Karpas-422 (cell line): Measurements from ENCODE around the gene SPPL3. TPM values are rescaled to one million over a fixed set of nuclear protein-coding genes. Genes with fewer than 3 reads are reported as not detected.
A peak's percentile ranks its signal among the peaks of the same experiment; 100 is the strongest.
"Not testable (repeated sequence)": the region's sequence is repeated elsewhere in the genome, so short reads cannot be mapped to it uniquely, and the experiment has no call there.

Experiments
- DNase-seq: peaks from one replicate; pipeline ENCODE4 v3.0.0-alpha.2; 2015
- H2AFZ ChIP-seq: fragments of 200-600 bp; sonication (generic); 2 replicates; pipeline ENCODE4 v1.6.1; 2014; ENCODE audit warnings: antibody characterized with exemption, low read length, mixed read lengths
- H3K27ac ChIP-seq: fragments of 200-600 bp; sonication (generic); 2 replicates; pipeline ENCODE4 v1.5.1; 2014; ENCODE audit warnings: mild to moderate bottlenecking, low read length, moderate library complexity
- H3K27me3 ChIP-seq: fragments of 200-600 bp; sonication (generic); 2 replicates; pipeline ENCODE4 v1.6.1; 2014; ENCODE audit warnings: low read length, mixed read lengths
- H3K36me3 ChIP-seq: fragments of 200-600 bp; sonication (generic); 2 replicates; pipeline ENCODE4 v1.6.1; 2014; ENCODE audit warnings: low read length, mixed read lengths; ENCODE audit not compliant: insufficient read depth
- H3K4me1 ChIP-seq: fragments of 200-600 bp; sonication (generic); 2 replicates; pipeline ENCODE4 v1.6.1; 2014; ENCODE audit warnings: mild to moderate bottlenecking, low read length, mixed read lengths
- H3K4me2 ChIP-seq: fragments of 200-600 bp; sonication (generic); 2 replicates; pipeline ENCODE4 v1.6.1; 2014; ENCODE audit warnings: low read length, low read depth, mild to moderate bottlenecking; ENCODE audit not compliant: poor library complexity, severe bottlenecking
- H3K4me3 ChIP-seq: fragments of 200-600 bp; sonication (generic); 2 replicates; pipeline ENCODE4 v1.5.1; 2014; ENCODE audit warnings: mild to moderate bottlenecking, antibody characterized with exemption, low read length, mixed read lengths
- H3K79me2 ChIP-seq: fragments of 200-600 bp; sonication (generic); 2 replicates; pipeline ENCODE4 v1.6.1; 2014; ENCODE audit warnings: mild to moderate bottlenecking, low read length, mixed read lengths
- H3K9ac ChIP-seq: fragments of 200-600 bp; sonication (generic); 2 replicates; pipeline ENCODE4 v1.6.0; 2014; ENCODE audit warnings: low read length
- H3K9me2 ChIP-seq: fragments of 200-600 bp; sonication (generic), shearing (Covaris generic); replicated peaks from 2 replicates; pipeline ENCODE4 v1.6.0; 2014; ENCODE audit warnings: mild to moderate bottlenecking, low read length, moderate library complexity; ENCODE audit not compliant: insufficient read depth
- H3K9me3 ChIP-seq: fragments of 300-700, 200-600 bp; sonication (generic); 2 replicates; pipeline ENCODE4 v1.6.1; 2014; ENCODE audit warnings: low read length, mixed read lengths
- H4K20me1 ChIP-seq: fragments of 200-600 bp; sonication (generic); 2 replicates; pipeline ENCODE4 v1.6.1; 2014; ENCODE audit warnings: mild to moderate bottlenecking, antibody characterized with exemption, low read length, low read depth; ENCODE audit not compliant: insufficient read depth
- total RNA-seq: library from RNA; depleted of rRNA; stranded (reverse); fragments of >200 nt; shearing (Covaris generic); gene quantifications from 2 replicates; pipeline ENCODE4 v1.2.3, GENCODE V29; 2014; ENCODE audit warnings: low replicate concordance

SPPL3 gene
- total RNA-seq, 1 experiment from 2014 or later: 11.9 TPM

DNA sequence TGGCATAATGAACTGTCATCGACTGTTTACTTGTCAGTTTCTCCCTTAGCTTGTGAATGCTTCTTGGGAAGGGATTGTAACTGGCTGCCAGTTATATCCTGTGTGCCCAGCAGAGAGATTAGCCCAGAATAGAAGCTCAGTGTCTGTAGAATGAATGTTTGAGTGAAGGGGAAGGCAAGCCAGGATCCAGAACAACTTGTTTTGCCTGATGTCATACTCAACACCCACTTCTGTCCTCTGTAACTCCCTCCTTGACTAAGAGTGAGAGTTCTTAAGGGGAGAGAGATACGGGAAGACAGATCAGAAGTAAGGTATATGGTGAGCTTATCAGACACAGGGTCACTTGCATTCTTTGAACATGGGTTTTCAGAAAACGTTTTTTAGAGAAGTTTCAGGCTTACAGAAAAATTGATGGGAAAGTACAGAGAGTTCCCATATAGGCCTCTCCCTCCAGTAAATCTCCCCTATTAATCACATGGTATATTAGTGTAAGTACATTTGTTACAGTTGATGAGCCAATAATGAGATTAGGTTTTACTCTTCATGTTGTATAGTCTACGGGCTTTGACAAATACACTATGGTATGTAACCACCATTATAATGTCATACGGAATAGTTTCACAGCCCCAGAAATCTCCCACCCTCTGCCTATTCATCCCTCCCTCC, 5.6 kb upstream of the SPPL3 start:
- Histone ChIP-seq H3K27me3 (no peaks in the 10 kb centered on the region), H3K4me3 (no peak overlapping the region), H3K9me2 (no peaks in the 10 kb centered on the region), H3K9me3 (no peaks in the 10 kb centered on the region), H4K20me1 (no peaks in the 10 kb centered on the region), H3K4me2 (no peak overlapping the region), H3K4me1 (peaks cover 1% of the 10 kb centered on the region), H2AFZ (no peak overlapping the region), H3K79me2 (no peaks in the 10 kb centered on the region), H3K9ac (no peak overlapping the region), H3K27ac (no peak overlapping the region), H3K36me3 (no peaks in the 10 kb centered on the region)
- DNase-seq: no peak

DNA sequence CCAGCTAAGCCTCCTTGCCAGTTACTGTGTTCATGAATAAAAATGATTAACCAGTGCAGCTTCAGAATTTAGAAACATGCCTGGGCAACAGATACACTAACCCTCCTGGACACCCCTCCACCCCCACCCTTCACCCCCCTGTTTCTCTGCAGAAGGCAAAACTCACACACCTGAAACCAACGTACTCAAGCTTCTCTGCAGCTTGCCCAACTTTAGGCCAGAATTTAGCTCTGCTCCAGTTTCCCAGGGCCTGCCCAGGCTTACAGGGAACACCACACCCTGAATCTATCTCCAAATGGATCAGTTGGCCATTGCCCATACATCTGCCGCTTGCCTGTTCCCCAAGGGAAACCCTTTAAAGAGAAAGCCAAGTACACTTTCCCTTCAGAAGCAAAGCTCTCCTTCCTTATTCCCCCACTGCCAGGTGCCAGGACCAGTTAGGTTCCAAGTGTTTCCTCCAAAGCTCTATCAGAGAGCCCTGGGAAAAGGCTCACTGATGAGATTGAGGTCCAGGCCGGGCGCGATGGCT, 1.8 kb upstream of the SPPL3 start:
- no peak for DNase-seq
- H3K9ac ChIP-seq: no peak overlapping the region
- H3K27me3 ChIP-seq: no peaks in the 10 kb centered on the region
- H4K20me1 ChIP-seq: no peaks in the 10 kb centered on the region; the same call in 1 of the 2 replicates
- H3K9me2 ChIP-seq: no peaks in the 10 kb centered on the region
- H3K4me2 ChIP-seq: no peak overlapping the region
- no peak overlapping the region for H3K27ac ChIP-seq
- H2AFZ ChIP-seq: no peak overlapping the region
- peaks cover 29% of the 10 kb centered on the region for H3K79me2 ChIP-seq
- no peak overlapping the region for H3K4me3 ChIP-seq
- no peaks in the 10 kb centered on the region for H3K9me3 ChIP-seq
- peaks cover 20% of the 10 kb centered on the region for H3K4me1 ChIP-seq
- no peaks in the 10 kb centered on the region for H3K36me3 ChIP-seq

DNA sequence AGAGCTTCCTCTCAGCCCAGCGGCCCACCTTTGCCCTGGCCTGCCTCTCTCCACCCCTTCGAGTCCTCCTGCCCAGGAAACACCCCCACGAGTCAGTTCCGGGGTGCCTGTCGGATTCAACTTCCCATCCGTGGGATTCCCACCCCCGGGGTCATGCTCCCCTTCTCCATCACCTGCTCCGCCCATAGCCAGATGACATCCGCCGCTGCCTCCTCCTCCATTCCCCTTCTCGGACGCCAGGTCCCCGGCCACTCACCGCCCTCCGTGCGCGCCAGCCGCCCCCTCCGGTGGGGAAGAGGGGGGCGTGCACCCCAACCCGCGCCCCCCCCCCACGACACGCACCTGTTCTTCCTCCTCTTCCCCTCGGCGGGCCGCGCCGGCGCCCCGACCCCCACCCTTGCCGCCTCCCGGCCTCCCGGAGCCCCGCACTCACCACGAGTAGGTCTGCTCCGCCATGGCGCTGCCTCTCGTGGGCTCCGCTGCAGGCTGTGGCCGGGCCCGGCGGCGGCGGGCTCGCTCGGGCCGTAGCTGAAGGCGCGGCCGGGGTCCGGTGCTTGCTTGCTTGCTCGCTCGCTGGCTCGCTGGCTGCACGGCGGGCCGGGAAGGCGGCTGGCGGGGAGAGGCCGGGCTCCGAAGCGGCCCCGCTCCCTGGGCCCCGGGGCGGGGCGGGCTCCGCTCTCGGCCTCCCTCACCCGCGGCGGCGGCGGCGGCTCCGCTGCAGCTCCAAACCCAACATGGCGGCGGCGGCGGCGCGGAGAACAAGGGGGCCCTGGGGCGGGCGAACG, 554 bp downstream of the SPPL3 start:
- peak overlapping the region; percentile 85 for H3K4me2 ChIP-seq
- H2AFZ ChIP-seq: peak overlapping the region; percentile 45; the same call in 1 of the 2 replicates
- peaks cover 25% of the 10 kb centered on the region for H3K4me1 ChIP-seq
- H3K27ac ChIP-seq: peak overlapping the region; percentile 65
- H4K20me1 ChIP-seq: no peaks in the 10 kb centered on the region; the same call in 1 of the 2 replicates
- H3K27me3 ChIP-seq: no peaks in the 10 kb centered on the region
- H3K36me3 ChIP-seq: peaks cover 9% of the 10 kb centered on the region; the same call in 1 of the 2 replicates
- DNase-seq: peak; percentile 84
- peak overlapping the region; percentile 93 for H3K4me3 ChIP-seq
- peak overlapping the region; percentile 96 for H3K9ac ChIP-seq
- no peaks in the 10 kb centered on the region for H3K9me3 ChIP-seq
- H3K9me2 ChIP-seq: no peaks in the 10 kb centered on the region
- H3K79me2 ChIP-seq: peaks cover 52% of the 10 kb centered on the region

DNA sequence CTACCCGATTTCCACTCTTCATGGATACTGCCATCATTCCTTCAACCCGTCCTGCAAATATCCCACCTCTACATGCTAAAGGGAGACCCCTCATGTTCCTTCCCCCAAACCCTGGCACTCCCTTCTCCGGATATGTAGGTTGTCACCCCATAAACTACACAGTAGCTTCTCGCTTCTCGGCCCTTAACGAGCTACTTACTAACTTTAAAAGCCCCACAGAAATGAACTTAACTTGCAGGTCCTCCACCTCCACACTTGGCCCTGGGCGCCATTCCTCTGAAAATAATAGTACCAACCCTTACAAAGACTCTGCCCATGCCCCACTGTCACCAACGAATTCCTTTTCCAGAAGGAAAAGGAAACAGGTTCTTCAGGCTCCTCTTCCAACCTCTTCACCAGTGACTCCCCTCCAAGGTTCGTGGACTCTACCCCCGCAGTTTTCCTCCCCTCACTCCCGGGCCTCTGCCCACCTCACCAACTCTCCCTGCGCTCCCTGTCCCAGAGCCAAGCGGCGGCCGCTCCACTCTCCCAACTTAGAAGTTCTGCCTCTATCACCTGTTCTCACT, 1.2 kb downstream of the SPPL3 start:
- no peaks in the 10 kb centered on the region for H3K9me2 ChIP-seq
- no peaks in the 10 kb centered on the region for H3K9me3 ChIP-seq
- H3K9ac ChIP-seq: peak overlapping the region; percentile 96
- H3K4me2 ChIP-seq: peak overlapping the region; percentile 85
- peaks cover 9% of the 10 kb centered on the region; the same call in 1 of the 2 replicates for H3K36me3 ChIP-seq
- peak; percentile 54 for DNase-seq
- no peaks in the 10 kb centered on the region; the same call in 1 of the 2 replicates for H4K20me1 ChIP-seq
- peak overlapping the region; percentile 65 for H3K27ac ChIP-seq
- H3K79me2 ChIP-seq: peaks cover 59% of the 10 kb centered on the region
- H3K27me3 ChIP-seq: no peaks in the 10 kb centered on the region
- H3K4me3 ChIP-seq: peak overlapping the region; percentile 93
- no peak overlapping the region for H2AFZ ChIP-seq
- peaks cover 25% of the 10 kb centered on the region for H3K4me1 ChIP-seq

DNA sequence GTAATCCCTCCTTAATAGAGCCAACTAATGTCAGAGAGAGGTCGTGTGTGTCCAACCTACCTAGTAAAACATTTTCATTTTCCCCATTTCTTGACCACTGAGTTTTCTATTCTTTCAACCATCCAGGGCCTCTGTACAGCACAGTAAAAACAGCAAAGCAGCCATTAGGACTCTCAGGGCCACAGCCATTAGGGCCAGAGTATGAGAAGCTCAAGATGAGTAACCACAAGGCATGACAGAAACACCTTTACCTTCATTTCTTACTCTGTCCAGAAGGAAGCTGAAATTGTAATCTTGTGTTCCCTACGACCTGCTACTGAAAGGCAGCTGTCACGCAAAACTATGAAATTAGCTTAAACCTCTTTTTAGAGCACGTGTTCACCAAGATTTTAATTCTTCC, 2.3 kb downstream of the SPPL3 start:
- no peak overlapping the region for H3K4me3 ChIP-seq
- H3K79me2 ChIP-seq: peaks cover 70% of the 10 kb centered on the region
- peak overlapping the region; percentile 85 for H3K4me2 ChIP-seq
- peaks cover 9% of the 10 kb centered on the region; the same call in 1 of the 2 replicates for H3K36me3 ChIP-seq
- no peaks in the 10 kb centered on the region for H3K27me3 ChIP-seq
- H4K20me1 ChIP-seq: no peaks in the 10 kb centered on the region; the same call in 1 of the 2 replicates
- no peak overlapping the region for H3K27ac ChIP-seq
- no peak overlapping the region for H3K9ac ChIP-seq
- H3K9me3 ChIP-seq: no peaks in the 10 kb centered on the region
- H3K9me2 ChIP-seq: no peaks in the 10 kb centered on the region
- H3K4me1 ChIP-seq: peaks cover 25% of the 10 kb centered on the region
- DNase-seq: no peak
- H2AFZ ChIP-seq: no peak overlapping the region

DNA sequence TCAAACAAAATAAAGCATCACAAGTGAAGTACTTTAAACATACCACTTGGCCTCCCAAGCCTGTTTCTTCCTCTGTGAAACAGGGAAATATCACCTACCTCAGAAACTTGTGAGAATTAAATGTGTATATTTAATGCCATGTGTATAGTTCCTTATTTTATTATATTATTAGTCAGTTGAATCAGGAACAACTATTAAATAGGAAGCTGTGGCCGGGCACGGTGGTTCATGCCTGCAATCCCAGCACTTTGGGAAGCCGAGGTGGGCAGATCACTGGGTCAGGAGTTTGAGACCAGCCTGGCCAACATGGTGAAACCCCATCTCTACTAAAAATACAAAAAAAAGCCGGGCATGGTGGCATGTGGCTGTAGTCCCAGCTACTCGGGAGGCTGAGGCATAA, 3.1 kb downstream of the SPPL3 start:
- not testable (repeated sequence) for H3K36me3 ChIP-seq, H3K4me2 ChIP-seq, H3K9me3 ChIP-seq, H3K9me2 ChIP-seq, H3K4me3 ChIP-seq, DNase-seq, H3K9ac ChIP-seq, H3K27me3 ChIP-seq, H2AFZ ChIP-seq, H4K20me1 ChIP-seq, H3K27ac ChIP-seq
- Histone ChIP-seq H3K4me1 (peaks cover 25% of the 10 kb centered on the region), H3K79me2 (peaks cover 77% of the 10 kb centered on the region)

DNA sequence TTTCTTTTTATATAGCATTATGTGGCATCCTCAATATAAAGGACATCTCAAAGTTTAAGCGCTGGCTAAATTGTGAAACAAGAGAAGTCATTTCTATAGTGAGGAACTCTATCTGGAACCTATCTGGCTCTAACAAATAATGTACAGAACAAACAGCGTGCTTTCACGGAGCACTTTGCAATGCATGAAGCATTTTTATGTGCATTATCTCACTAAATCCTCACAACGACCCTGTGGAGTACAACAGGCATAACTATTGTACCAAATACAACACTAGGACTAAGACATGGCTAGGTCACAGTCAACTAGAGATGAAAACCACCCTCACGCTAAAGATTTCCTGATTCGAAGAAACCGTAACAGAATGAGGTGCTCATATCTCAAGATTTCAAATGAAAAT, 8.6 kb downstream of the SPPL3 start:
- Histone ChIP-seq H3K9me3 (no peaks in the 10 kb centered on the region), H2AFZ (no peak overlapping the region), H3K4me2 (no peak overlapping the region), H3K9ac (no peak overlapping the region), H3K36me3 (peaks cover 9% of the 10 kb centered on the region; the same call in 1 of the 2 replicates), H3K4me1 (peaks cover 16% of the 10 kb centered on the region), H3K27ac (no peak overlapping the region), H3K27me3 (no peaks in the 10 kb centered on the region), H3K4me3 (no peak overlapping the region), H4K20me1 (0 out of 2 replicates have a peak, but pooled peaks cover 6% of the 10 kb centered on the region), H3K79me2 (peaks cover 96% of the 10 kb centered on the region), H3K9me2 (no peaks in the 10 kb centered on the region)
- no peak for DNase-seq

DNA sequence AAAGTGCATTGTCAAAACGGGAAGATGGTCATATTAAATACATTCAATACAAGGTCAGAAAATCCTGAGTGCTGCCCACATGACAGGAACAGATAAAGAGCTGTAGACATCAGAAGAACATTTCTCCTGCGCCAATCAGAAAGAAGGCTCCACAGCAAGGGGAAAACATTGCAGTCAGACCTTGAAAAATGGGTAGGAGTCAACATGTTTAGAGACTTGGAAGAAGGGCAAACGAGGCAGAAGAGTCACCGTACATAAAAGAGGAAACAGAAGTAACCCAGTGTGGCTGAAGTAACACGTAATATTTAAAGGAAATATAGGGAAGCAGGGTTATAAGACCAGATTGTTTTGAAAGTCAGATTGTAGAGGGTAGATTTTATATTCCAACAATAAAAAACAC, 11.9 kb downstream of the SPPL3 start:
- Histone ChIP-seq H3K4me3 (no peak overlapping the region), H3K9ac (no peak overlapping the region), H3K36me3 (no peaks in the 10 kb centered on the region), H3K9me3 (no peaks in the 10 kb centered on the region), H3K27me3 (no peaks in the 10 kb centered on the region), H3K79me2 (peaks cover 91% of the 10 kb centered on the region), H3K4me2 (peak overlapping the region; percentile 28), H4K20me1 (peaks cover 9% of the 10 kb centered on the region; the same call in 1 of the 2 replicates), H3K9me2 (no peaks in the 10 kb centered on the region), H2AFZ (no peak overlapping the region), H3K27ac (no peak overlapping the region), H3K4me1 (peaks cover 16% of the 10 kb centered on the region)
- DNase-seq: no peak
